ENCODE results near the gene TMC1.

The TMC1 gene

GRCh38 chr9:72618811-72619210, 97.4 kb downstream of the TMC1 start:
- DNase-seq, result no peak

DNA sequence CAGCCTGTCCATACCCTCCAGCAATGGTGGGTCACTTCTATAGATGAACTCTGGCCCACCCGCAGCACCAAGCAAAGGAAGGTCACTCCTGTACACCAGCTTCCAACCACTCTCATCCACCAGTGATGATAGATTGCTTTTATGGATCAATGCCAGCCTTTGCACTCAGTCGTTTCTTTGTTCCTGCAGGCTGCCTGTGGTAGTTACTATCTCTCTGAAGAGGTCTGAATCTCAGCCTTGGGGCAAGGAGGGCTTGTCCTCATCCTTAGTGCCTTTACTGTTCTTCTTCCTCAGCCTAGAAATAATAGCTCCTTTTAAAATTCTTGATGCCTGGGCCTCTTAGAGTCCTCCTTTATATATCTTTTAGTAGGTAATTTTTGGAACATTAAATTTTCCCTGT, 100.8 kb downstream of the TMC1 start:
- no peak for DNase-seq

GRCh38 chr9:72623156-72623555, 101.7 kb downstream of the TMC1 start:
- DNase-seq, result no peak

GRCh38 chr9:72627147-72627546, 105.7 kb downstream of the TMC1 start:
- DNase-seq, result no peak

DNA sequence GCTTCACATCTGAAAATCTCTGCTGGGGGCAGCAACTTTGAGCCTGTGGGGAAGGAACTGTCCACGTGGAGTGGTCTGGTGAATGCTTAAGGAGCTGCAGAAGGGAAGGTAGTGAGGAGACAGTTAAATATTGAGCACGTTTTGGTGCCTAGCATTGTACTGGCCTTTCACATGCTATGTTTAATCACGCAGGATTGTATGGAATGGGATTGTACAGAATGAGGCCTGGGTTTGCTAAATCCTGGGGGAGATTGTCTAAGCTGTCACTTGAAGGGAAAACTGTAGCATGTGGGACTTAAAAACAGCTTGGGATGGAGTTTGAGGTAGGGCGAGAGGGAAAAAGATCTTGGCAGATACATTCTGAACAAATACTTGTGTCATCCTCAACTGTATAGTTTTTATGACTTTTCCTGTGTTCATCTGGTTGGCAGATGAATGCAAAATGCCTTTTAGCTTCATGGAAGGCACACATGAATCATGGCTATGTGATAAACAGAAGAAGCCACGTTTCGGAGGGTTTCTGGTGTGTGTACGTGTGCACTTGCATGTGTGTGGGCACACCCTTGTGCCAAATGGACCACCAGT, 106.6 kb downstream of the TMC1 start:
- DNase-seq, result no peak

GRCh38 chr9:72633966-72634365, 112.6 kb downstream of the TMC1 start:
- DNase-seq, result no peak

DNA sequence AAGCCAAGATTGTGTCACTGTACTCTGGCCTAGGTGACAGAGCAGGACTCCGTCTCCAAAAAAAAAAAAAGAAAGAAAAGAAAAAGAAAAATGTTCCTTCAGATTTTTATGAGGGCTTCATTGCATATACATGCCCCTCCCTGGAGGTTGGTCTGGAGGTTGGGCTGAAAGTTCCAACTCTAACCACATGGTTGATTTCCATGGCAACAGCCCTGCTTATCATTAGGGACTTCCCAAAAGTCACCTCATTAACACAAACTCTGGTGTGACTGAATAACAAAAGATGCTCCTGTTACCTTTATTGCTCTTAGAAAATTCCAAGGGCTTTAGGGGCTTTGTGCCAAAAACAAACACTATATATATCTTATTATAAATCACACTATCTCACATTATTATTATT, 113.8 kb downstream of the TMC1 start:
- DNase-seq, result no peak

DNA sequence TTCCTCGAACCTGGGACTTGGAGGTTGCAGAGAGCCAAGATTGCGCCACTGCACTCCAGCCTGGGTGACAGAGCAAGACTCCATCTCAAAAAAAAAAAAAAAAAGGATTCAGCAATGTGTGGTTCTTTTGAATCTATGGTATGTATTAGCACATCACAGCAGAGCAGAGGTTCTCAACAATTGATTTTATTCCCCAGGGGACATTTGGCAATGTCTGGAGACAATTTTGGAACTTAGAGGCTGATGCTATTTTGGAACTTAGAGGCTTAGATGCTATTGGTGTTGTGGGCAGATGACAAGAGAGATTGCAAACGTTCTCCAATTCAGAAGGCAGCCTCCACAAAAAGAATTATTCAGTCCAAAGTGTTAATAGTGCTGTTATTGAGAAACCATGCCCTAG, 115.2 kb downstream of the TMC1 start:
- no peak for DNase-seq

- no peak for DNase-seq
Measured at GRCh38 chr9:72643651-72644050, 122.2 kb downstream of the TMC1 start.

DNA sequence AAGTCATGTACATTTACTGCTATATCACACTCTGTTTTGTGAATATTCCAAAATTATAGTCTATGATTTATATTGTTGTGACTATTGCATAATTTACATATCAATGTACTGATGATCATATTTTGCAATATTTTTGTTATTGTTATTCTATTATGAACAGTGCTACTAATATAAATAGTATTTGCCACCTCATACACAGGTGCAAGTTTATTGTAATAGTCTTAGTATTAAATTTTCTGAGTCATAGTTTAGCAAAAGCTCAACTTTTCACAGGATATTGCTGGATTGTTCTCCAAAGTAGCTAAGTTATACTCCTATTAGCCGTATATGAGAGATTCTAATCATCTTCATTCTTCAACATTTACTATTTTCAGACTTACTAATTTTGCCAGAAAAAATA, 124.7 kb downstream of the TMC1 start:
- no peak for DNase-seq

- DNase-seq, result no peak
Measured at GRCh38 chr9:72648324-72649126, 127.1 kb downstream of the TMC1 start.

GRCh38 chr9:72649127-72649442, 127.7 kb downstream of the TMC1 start:
- DNase-seq, result no peak

GRCh38 chr9:72650206-72650605, 128.8 kb downstream of the TMC1 start:
- DNase-seq, result no peak

GRCh38 chr9:72656021-72656420, 134.6 kb downstream of the TMC1 start:
- DNase-seq, result no peak

DNA sequence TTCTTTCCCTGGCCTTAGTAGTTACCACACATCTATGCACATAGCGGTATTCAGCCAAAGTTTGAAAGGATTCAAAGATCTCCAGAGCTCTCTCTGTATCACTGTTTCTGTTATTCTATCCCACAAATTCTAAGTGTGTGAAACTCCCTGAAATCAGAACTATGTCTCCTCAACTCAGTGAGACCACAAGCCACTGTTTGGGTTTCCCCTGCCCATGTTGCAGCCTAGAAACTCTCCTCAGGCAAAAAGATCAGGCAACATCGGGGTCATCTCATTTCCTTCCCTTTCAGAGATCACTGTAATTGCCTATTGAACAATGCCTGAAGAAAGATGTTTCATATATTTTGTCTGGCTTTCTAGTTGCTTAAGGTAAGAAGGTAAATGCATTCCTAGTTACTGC, 135.6 kb downstream of the TMC1 start:
- DNase-seq, result no peak

DNA sequence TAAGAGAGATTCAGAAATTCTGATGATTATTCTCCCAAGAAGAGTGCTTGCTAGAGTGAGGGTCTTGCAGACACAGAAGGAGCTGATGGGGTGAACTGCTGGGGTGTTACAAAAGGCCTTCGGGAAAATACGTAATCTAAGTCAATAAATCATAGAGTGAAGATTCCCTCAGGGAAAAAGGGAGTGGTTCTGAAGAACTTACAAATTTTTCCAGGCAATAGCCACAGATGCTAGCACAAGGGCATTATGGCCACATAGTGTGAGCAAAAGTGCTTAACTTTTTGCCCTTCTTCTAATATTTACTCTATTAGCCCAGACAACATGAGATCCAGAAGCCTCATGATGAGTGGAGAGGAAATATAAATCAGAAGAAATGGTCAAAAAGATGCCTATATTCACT, 137.3 kb downstream of the TMC1 start:
- DNase-seq, result no peak

- DNase-seq, result no peak
Measured at GRCh38 chr9:72661401-72662135, 140.2 kb downstream of the TMC1 start.

GRCh38 chr9:72665421-72665820, 144.0 kb downstream of the TMC1 start:
- DNase-seq, result no peak

DNA sequence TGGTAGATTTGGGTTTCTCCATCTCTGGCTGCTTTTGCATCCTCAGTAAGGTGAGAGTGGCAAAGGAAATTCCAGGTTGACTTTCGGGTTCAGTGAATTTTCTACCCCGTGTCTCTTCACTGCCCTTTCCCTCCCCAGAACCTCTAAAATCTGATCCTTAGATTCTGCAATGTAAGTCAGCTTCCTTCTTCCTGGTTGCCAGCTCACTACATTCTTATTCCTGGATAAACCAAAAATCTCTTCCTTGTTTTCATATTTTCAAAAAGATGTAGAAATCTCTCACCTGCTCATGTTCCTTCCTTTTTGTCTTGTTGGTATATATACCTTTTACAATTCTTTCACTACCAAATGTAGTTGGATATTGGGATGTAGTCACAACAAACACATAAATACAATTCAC, 145.8 kb downstream of the TMC1 start:
- DNase-seq, result no peak

DNA sequence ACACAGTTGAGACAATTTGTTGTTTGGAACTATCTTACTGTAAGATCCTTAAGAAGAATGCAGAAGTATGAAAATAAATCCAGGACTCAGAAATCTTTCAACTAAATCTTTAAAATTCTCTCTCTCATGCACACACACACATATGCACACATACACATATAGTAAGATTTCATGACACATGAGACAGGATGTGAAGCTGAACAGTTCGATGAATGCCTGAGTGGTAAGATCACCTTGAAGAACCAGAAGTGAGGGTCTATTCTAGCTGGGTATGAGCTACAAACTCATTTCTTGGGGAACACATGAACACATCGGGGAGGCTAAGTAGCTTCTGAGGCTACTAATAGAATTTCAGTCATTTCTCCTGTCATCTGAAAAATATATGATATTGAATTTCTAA, 153.6 kb downstream of the TMC1 start:
- DNase-seq, result no peak

- no peak for DNase-seq
Measured at GRCh38 chr9:72675586-72675985, 154.2 kb downstream of the TMC1 start.

DNA sequence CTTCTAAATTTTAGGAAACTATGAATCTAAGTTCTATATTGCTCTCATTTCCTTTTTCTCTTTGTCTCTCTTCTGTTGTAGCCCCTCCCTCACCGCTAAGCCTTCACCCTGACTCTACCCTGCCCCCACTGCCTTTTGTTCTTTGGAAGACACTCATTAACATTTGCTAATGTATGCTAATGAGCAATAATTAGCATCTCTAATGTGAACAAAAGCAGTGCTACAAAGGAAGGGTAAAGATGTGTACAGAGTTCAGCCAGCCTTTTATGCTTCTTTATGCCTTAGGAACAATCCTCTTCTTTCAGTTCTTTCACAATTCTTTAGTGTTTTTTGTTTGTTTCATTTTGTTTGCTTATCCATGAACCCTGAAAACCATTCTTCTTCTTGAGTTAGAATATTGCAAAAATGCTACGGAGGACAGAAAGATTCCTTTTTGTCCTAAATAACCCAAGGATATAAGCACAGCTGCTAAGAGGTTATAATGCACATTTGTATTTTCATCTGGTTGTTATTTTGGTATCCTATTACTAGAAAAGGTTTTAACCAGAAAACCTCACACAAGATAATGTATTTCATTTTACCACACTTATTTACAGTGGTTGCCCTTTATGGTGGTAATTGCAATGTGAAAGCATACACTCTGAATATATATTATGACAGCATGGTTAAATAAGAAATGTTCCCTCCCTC, 159.3 kb downstream of the TMC1 start:
- no peak for DNase-seq

DNA sequence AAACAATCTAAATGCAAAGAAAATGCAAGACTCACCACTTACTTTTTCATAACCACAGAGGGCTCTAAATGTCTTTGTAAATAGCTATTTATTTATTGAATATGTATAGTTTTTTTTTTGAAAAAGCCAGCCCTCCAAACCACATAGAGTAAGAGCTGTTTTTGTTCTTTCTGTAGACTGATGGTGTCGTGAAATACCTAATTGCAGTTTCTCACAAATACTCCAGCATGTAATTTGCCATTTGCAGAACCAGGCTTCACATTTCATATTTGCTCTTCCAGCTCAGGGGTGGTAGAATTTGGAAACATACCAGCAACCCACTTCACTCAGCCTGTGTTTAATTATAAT, 159.8 kb downstream of the TMC1 start:
- peak; percentile 63 for DNase-seq

DNA sequence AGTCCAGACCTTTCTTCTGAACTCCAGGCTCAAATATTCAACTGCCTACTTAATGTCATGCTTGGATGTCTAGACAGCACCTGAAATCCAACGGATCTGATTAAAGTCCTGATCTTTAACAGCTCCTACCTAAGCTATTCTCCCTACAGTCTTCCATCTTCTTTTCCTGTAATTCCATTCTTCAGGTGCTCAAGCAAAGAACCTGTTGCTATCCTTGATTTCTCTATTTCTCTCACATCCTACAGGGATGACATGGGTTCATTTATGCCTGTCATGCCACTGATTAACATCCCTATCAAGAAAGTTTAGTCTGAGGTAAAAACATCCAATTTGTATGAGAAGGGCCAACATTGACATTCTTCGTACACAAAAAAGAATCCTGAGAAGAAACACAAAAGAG, 163.2 kb downstream of the TMC1 start:
- no peak for DNase-seq

Data from NCI-H187 treated with DMSO at 0.1 percent for 48 hours (cell line).